Head of caudate nucleus (tissue), 42 donors: ENCODE data around the gene TENM4.

ENCODE experiments used
- DNase-seq, 42 donors: peaks; one replicate each; pipeline versions ENCODE4 v3.0.0 to v3.0.0-alpha.2; 2020 to 2021; ENCODE audit warnings: mixed read lengths in 7 of 42
- intact Hi-C: fragments of 100-400 bp; cut with DNase I; formaldehyde crosslinking; loops from one replicate; pipeline ENCODE4 v1.15.0; 2022

Gene TENM4

DNA sequence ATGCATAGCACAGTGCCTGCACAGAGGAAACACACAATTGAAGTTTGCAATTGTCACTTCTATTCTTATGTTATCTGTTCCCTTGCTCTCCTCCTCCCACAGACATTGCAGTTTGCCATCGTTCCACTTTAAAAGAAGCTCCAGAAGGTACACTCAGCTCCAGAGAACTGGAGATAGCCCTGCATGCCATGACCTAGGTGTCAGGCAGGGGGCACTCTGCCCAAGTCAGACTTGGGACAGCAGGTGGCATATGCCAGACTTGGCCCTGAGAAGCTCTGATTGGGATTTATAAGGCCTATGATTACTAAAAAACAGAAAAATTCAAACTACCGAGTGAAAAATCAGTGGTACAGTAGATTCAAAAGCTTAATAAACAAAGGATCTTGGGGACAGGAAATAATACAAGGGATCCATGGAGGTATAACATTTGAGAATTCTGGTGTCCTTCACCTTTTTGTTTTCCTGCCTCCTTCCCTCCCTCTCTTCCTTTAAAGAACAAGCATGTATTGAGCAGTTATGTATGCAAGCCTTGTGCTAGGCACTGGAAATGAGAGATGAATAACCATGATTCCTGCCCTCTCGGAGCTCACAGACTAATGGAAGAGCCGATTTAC, 40.0 kb downstream of the TENM4 start:
- intact Hi-C loops: no loop called here
- peak; percentile 23 to 79 (median 54) for DNase-seq

DNA sequence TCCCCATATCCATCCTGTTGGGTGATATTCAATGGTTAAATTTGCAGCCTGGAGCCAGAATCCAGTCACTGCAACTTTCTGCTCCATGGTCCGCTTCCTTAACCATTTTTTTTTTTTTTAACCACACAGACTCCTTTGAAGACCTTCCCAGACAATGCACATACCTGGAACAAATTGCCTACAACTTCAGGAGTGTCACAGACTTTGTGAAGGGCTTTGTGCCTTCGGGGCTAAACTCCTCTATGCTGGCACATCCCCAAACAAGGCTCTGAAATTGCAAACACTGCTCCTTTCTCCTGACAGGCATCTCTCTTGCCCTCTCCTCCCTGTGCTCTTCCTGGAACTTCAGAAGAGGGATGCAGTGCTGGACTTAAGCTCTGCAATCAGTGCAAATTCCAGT, 40.6 kb downstream of the TENM4 start:
- no peak for DNase-seq
- intact Hi-C loops: no loop called here

- no peak for DNase-seq
- intact Hi-C loops: no loop called here
Measured at GRCh38 chr11:79397252-79397651, 43.6 kb downstream of the TENM4 start.

GRCh38 chr11:79396674-79397073, 44.2 kb downstream of the TENM4 start:
- DNase-seq: no peak
- intact Hi-C loops: no loop called here

DNA sequence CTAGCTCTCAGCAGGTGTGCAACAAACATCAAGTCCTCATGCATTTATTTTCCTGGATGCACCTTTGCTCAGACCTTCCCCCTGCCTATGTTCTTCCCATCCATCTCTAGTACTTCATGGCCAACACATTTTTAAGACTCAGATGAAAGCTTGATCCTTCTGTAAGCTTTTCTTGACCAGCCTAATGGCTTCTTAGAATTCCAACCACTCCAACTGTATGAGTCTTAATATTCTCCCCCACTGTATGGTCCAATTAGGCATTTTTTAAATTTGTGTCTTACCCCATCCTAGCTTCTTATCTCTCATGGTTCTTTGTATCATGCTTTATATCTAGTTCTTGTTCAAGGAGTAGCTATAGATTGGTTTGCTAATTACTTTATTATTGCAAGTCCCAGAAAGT, 44.8 kb downstream of the TENM4 start:
- DNase-seq: no peak
- intact Hi-C loops: no loop called here

DNA sequence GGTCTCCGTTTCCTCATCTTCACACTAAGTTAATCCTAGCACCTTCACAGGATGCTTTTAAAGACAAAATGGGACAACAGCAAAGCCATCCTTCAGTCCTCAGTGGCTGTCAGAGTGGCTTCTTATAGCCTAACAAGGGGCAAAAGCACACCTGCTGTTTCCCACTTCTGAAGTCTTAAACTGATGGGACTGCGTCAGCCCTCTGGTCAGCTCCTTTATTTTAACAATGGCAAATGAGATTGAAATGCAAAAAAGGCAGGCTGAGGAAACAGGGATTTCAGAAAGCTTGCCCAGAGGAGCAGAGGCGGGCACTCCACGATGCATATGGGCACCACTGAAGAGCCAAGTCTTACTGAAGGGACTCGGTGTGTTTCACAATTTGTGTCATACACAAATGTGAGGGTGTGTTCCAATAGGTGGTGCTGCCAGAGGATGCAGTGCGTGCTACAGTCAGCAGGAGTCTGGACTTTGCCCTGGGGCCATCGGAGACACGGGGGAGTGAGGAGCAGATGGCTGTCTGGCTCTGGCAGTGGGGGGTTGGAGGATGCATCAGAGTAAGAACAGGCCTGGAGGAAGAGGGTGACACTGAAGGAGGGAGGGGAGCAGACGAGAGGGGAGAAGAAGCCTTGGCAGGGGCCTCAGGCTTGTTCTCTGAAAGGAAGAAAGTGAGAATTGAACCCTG, 47.3 kb downstream of the TENM4 start:
- DNase-seq: no peak
- intact Hi-C loops: no loop called here

GRCh38 chr11:79392161-79392560, 48.7 kb downstream of the TENM4 start:
- intact Hi-C loops: no loop called here
- DNase-seq: no peak

DNA sequence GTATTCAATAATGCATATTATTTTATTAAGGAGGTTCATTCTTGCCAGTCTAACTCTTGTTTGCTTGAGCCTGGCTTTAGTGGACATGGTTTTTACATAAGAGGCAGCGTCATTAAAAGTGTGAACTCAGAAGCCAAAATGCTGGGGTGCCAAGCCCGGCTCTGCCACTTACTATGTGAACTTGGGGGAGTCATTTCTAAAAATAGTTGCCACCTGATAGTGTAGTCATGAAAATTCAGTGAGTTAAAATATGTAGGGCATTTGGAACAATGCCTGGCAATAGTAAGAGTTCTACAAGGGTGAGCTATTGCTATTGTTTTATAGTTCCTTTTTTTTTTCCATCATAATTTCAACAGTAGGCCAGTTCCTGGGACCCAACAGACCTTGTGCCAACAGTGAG, 49.9 kb downstream of the TENM4 start:
- peak in 2 of 42 donors; percentile 7 to 14 for DNase-seq
- intact Hi-C loops: no loop called here

- DNase-seq: no peak
- intact Hi-C loops: no loop called here
Measured at GRCh38 chr11:79390477-79390876, 50.4 kb downstream of the TENM4 start.

DNA sequence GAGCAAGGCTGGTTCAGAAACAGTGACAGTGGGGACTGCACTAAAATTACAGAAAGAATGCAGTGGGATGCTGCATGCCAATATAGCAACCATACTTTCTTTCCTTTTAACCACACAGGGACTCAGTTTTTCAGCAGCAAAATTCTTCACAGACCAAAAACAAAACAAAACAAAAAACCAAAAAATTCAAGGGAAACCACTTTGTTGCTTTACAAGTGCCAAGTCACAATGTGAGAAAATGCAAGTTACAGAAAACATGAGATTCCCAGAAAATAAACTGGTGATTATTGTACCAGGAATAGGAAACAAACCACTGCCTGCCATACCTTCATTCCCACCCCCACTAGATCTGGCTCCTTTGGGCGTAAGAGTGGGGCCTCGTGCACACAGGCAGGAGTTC, 52.6 kb downstream of the TENM4 start:
- no peak for DNase-seq
- intact Hi-C loops: no loop called here

- DNase-seq: no peak
- intact Hi-C loops: no loop called here
Measured at GRCh38 chr11:79383874-79384273, 57.0 kb downstream of the TENM4 start.

- intact Hi-C loops: no loop called here
- DNase-seq: no peak
Measured at GRCh38 chr11:79382301-79383050, 58.4 kb downstream of the TENM4 start.

- intact Hi-C loops: no loop called here
- DNase-seq: no peak
Measured at GRCh38 chr11:79381036-79381435, 59.8 kb downstream of the TENM4 start.

DNA sequence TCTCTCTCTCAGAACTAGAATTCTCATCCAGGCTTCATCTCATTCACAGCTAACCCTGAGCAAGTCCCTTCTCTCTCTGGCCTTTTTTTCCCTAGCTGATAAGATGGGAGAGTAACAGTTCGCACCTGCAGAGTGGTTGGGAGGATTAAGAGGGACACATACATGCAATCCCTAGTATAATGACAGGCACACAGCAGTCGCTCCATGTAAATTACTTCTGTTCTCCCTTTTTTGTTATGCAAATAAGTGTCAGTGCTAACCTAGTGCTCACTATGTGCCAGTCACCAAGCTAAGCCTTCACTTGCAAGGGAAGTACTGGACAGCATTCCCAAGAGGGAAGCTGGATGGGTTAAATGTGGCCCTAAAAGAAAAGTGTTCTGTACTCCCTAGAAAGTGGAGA, 63.4 kb downstream of the TENM4 start:
- DNase-seq: no peak
- intact Hi-C loops: no loop called here

DNA sequence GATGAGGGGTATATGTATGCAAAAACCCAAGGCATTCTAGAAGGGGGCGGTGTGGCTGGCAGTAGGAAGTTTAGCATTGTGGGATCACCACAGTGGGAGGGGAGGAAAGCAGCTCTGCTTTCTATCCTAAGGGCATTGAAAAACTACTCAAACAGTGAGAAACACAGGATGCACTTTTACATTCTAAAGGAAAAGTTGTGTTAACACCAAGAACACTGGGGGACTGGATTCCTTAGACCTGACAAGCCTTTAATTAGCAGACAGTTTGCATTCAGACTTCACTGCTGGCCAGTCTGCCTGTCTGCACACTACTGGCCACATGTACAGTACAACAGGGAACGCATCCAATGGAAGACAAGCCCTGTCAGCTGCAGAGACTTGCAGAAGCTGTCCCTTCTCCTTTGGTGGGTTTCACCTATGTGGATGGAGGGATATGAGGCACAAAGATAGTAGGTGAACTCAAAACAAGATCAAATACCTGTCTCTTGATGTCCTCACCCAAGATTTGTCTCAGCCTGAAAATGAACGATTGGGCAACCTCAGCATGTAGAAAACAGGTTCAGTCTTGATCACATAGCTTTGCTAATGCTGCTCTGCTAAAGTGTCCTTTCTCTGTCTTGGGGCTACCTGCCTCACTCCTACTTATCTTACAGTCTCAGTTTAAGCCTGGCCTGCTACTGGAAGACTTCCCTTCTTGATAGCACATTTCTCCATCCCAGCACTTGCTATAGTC, 64.8 kb downstream of the TENM4 start:
- intact Hi-C loops: no loop called here
- DNase-seq: no peak

DNA sequence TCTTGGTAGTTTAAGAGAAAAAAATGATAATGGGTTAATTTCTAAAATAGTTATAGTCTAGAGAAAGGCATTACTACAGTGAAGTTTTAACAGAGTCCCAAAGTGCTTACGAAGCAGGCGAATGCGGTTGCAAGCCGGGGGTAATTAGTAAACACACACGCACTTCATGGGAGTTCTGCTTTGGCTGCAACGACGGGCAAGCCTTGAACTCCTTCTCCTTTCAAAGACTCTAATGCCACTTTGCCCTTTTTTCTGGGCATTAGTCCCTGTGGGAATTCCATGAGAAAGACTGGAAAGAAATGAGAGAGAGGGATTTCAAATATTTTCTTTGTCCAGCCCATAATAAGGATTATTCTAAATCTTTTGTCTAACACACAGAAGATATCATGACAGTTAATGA, 66.1 kb downstream of the TENM4 start:
- DNase-seq: peak in 10 of 42 donors; percentile 18 to 52 (median 34)
- intact Hi-C loops: no loop called here

GRCh38 chr11:79371724-79372123, 69.1 kb downstream of the TENM4 start:
- intact Hi-C loops: no loop called here

DNA sequence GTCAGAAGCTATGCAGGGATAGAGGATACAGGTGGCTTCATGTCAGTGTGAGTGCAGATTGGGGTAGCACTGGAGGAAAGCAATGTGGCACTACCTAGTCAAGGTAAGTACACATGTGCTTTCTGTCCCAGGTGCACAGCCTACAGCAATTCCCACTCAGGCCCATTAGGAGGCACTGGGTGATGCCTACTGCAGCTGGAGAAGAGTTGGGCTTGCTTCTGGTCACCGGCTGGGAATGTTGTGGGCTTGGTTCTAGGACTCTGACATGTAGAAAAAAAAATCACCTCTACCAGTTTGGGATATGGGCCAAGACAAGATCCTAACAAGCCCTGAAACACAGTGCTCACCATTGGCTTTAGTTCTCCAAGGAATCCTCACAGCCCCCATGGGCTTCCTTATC, 69.7 kb downstream of the TENM4 start:
- DNase-seq: no peak
- intact Hi-C loops: no loop called here

More at GRCh38 chr11:79371724-79372123, 69.1 kb downstream of the TENM4 start:
- no peak for DNase-seq

- DNase-seq: no peak
- intact Hi-C loops: no loop called here
Measured at GRCh38 chr11:79369055-79369454, 71.8 kb downstream of the TENM4 start.

GRCh38 chr11:79367844-79368243, 73.0 kb downstream of the TENM4 start:
- intact Hi-C loops: no loop called here
- DNase-seq: no peak
